GM12874 (cell line): ENCODE results near the gene SBF2.

Source experiments
- CTCF ChIP-seq: IDR thresholded peaks from 2 replicates; pipeline ENCODE4 v1.5.1; 2011; ENCODE audit warnings: low read depth, mild to moderate bottlenecking, control low read depth, low read length, moderate library complexity; ENCODE audit not compliant: insufficient read depth

Gene SBF2

GRCh38 chr11:9969068-9969467 lies 325.0 kb downstream of the SBF2 start:
- no peak for TF ChIP-seq CTCF

- no peak for TF ChIP-seq CTCF
Measured at GRCh38 chr11:9962722-9963121, 331.3 kb downstream of the SBF2 start.

GRCh38 chr11:9957072-9957471 lies 336.9 kb downstream of the SBF2 start:
- TF ChIP-seq CTCF: no peak

GRCh38 chr11:9956483-9956882 lies 337.5 kb downstream of the SBF2 start:
- no peak for TF ChIP-seq CTCF

DNA sequence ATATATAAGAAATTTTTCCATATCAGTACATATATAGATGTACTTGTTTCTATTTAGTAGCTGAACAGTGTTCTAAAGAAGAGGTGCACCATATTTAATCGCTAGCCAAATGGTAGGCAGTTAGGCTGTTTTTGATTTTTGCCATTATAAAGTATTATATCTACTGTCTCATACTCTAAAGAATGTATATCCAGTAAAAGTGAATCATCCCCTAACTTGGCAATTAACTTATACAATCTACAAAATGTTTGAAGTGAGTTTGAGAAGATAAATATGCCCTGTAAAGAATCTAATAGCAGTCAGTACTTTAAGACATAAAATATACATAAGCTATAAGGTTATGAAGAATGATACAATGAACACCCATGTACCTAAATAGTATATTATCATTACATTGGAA lies 338.6 kb downstream of the SBF2 start:
- no peak for TF ChIP-seq CTCF

DNA sequence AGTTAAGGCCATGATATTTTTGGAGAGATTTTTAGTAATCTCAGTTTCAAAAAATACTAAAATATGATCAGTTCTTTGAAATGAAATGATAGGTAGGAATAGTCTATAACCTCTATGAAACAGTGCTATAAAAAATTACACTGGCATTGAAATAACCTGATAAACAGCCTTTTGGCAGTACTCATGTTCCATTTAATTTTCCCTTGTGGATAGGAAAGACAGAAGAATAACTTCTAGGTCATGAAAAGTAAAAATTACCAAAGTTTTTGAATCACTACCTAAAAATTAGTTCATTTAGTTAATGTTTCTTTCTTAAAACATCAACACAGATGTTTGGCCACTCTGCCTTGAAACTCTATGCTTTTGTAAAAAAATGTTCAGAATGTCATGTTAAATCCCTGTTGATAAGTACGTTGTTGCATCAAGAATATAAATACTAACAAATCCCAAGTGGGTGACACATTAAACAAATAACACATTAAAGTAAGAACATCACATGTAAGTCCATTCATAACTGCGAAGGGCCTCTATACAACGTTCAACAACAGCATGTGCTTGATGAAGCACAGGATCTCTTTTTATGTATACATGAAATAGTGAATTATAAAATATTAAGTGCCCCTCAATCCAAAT lies 339.9 kb downstream of the SBF2 start:
- no peak for TF ChIP-seq CTCF

DNA sequence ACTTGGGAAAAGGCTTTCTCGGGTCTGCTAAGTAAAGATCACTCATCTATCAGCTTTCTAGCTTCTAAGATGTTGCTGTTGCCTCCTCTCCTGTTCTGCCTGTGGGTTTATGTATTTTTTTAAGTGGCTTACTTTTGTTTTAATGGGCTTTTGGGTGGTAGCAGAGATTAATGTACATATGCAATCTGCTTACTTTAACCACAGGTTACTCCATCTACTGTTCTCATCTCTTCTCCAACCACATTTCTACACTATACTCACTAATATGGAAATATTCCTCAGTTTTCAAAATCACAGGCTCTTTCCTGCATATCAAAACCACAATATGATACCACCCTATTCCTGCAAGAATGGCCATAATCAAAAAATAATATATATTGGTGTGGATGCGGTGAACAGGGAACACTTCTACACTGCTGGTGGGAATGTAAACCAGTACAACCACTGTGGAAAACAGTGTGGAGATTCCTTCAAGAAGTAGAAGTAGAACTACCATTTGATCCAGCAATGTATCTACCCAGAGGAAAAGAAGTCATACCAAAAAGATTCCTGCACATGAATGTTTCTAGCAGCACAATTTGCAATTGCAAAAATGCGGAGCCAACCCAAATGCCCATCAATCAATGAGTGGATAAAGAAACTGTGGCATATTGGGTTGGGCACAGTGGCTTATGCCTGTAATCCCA lies 341.4 kb downstream of the SBF2 start:
- TF ChIP-seq CTCF: no peak
